HepG2 (cell line): Measurements from ENCODE around the gene BCAN.

ENCODE experiments used
- BRCA1 ChIP-seq: sonication (generic); formaldehyde crosslinking; IDR thresholded peaks from 2 replicates; pipeline ENCODE4 v1.4.0; 2020; ENCODE audit warnings: missing genetic modification reagents
- ELF4 ChIP-seq: sonication (generic); formaldehyde crosslinking; IDR thresholded peaks from 2 replicates; pipeline ENCODE4 v1.5.0; 2020; ENCODE audit warnings: missing genetic modification reagents, mild to moderate bottlenecking, moderate library complexity, borderline replicate concordance
- EP300 ChIP-seq, 3 experiments: sonication (generic) in 1 of 3; formaldehyde crosslinking in 1 of 3; IDR thresholded peaks; 2 replicates each; pipeline versions ENCODE4 v1.5.1 to v1.6.1; 2011 to 2020; ENCODE audit warnings: low read depth in 2 of 3, low read length in 2 of 3, borderline replicate concordance in 1 of 3, improper control_type of control experiment in 1 of 3, mild to moderate bottlenecking in 1 of 3, missing genetic modification reagents in 1 of 3, moderate library complexity in 1 of 3
- POLR2A ChIP-seq, 2 experiments: IDR thresholded peaks; 2 replicates each; pipeline ENCODE4 v1.6.1; 2011; ENCODE audit warnings: low read depth in 2 of 2, low read length in 2 of 2, mild to moderate bottlenecking in 1 of 2, moderate library complexity in 1 of 2; ENCODE audit not compliant: insufficient read depth in 1 of 2
- ZNF282 ChIP-seq: fragments of 450-650 bp; IDR thresholded peaks from 2 replicates; pipeline ENCODE4 v1.6.1; 2018; ENCODE audit not compliant: partially characterized antibody
- ZNF878 ChIP-seq: sonication (generic); formaldehyde crosslinking; IDR thresholded peaks from 2 replicates; pipeline ENCODE4 v1.8.1; 2023; ENCODE audit warnings: mild to moderate bottlenecking, missing genetic modification reagents, moderate library complexity
- TF ChIP-seq, protein P1 (sequence below): sonication (generic); formaldehyde crosslinking; IDR thresholded peaks from 2 replicates; pipeline ENCODE4 v1.5.0; 2020; ENCODE audit warnings: mild to moderate bottlenecking, missing genetic modification reagents, moderate library complexity

DNA sequence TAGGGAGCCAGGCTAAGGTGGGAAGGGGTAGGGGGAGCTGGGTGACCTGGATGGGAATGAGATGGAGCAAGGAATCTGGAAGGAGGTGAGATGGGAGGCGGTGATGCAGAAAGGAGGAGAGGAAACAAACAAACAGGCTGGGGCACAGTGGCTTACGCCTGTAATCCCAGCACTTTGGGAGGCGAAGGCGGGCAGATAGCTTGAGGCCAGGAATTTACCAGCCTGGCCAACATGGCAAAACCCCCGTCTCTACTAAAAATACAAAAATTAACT is 52.7 kb downstream of the BCAN start:
- TF ChIP-seq ELF4: no peak
- no peak for TF ChIP-seq ZNF878 (CRISPR knock-in tag)
- TF ChIP-seq ZNF282: no peak
- no peak for TF ChIP-seq BRCA1 (CRISPR knock-in tag)
- TF ChIP-seq, protein P1, sequence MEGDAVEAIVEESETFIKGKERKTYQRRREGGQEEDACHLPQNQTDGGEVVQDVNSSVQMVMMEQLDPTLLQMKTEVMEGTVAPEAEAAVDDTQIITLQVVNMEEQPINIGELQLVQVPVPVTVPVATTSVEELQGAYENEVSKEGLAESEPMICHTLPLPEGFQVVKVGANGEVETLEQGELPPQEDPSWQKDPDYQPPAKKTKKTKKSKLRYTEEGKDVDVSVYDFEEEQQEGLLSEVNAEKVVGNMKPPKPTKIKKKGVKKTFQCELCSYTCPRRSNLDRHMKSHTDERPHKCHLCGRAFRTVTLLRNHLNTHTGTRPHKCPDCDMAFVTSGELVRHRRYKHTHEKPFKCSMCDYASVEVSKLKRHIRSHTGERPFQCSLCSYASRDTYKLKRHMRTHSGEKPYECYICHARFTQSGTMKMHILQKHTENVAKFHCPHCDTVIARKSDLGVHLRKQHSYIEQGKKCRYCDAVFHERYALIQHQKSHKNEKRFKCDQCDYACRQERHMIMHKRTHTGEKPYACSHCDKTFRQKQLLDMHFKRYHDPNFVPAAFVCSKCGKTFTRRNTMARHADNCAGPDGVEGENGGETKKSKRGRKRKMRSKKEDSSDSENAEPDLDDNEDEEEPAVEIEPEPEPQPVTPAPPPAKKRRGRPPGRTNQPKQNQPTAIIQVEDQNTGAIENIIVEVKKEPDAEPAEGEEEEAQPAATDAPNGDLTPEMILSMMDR (CRISPR knock-in tag): no peak
- TF ChIP-seq POLR2A (IDR thresholded peaks at IDR 0.05; ENCODE audit: insufficient read depth in 1 of 2, low read depth in 2 of 2, low read length in 2 of 2): no peak
- TF ChIP-seq EP300 (IDR thresholded peaks at IDR 0.05; ENCODE audit: low read depth in 2 of 2, low read length in 2 of 2): no peak
- no peak for TF ChIP-seq EP300 (CRISPR knock-in tag; IDR thresholded peaks at IDR 0.05; ENCODE audit: borderline replicate concordance)
